ENCODE measurements around the gene TPSG1.

DNA sequence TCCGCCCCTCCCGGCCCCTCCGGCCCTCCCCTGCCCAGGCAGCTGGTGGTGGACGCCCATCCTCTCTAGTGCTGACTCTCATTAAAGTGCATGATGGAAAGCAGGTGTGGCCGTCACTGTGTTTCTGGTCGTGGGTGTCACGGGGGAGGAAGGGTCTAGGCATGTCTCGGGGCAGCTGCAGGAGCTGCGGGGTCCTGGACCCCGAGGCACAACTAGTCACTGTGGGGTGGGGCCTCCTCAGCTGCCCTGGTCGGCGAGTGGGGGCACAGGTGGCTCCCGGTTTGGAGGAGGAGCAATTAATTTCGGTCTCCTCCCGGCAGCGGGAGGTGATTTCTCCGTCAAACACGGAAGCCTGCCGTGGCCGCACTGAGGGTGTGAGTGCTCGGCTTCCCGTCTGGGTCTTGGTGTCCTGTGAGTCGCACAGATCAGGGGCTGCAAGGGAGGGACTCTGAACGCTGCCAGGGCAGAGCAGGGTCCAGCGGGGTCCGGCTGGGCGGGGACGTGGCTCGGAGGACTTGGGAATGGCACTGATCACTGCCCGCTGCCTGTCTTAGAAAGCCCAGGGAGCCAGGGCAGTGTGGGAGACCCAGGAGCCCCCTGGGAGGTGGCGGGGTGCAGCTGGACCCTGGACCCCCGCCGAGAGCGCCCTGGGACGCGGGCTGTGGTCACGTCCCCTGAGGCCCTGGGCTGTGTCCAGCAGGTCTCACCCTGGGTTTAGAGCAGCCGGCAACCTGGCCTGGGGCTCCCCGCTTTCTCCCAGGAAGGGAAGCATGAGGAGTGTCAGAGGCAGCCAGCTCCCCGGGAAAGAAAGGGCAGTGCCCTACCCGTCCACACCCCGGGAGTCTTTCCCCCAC lies 34.1 kb upstream of the TPSG1 start:
- no peak for TF ChIP-seq POLR2A (IDR thresholded peaks at IDR 0.05; ENCODE audit: low read depth, low read length)
- no peak for TF ChIP-seq POLR2AphosphoS5 (IDR thresholded peaks at IDR 0.05; ENCODE audit: low read depth, low read length)

Data from GM12892 (cell line).